K562 (cell line): ENCODE measurements around the gene CD300H.

ENCODE experiments used
- ATF6 ChIP-seq: sonication (generic); formaldehyde crosslinking; IDR thresholded peaks from 2 replicates; pipeline ENCODE4 v1.4.0; 2020; ENCODE audit warnings: mild to moderate bottlenecking, missing genetic modification reagents
- SRSF7 ChIP-seq: fragments of 200-400 bp; formaldehyde crosslinking; optimal IDR thresholded peaks from 2 replicates; pipeline ENCODE3; 2017; ENCODE audit warnings: mild to moderate bottlenecking, low read depth, low read length
- ZFPM2 ChIP-seq: fragments of 250-450 bp; sonication (Bioruptor Pico); IDR thresholded peaks from 2 replicates; pipeline ENCODE4 v1.5.1; 2022; ENCODE audit warnings: mild to moderate bottlenecking
- ZNF592 ChIP-seq: fragments of 450-650 bp; IDR thresholded peaks from 2 replicates; pipeline ENCODE4 v1.6.1; 2017; ENCODE audit warnings: antibody characterized with exemption, mild to moderate bottlenecking
- TF ChIP-seq, protein P1 (sequence below), 3 experiments: IDR thresholded peaks in 2 of 3; conservative IDR thresholded peaks in 1 of 3; 2 replicates each; pipeline ENCODE4 v1.5.1; 2011 to 2012; ENCODE audit warnings: low read length in 3 of 3, mild to moderate bottlenecking in 3 of 3, control low read depth in 2 of 3, improper control_type of control experiment in 1 of 3, inconsistent platforms in 1 of 3, low read depth in 1 of 3, mixed read lengths in 1 of 3, moderate library complexity in 1 of 3; ENCODE audit not compliant: insufficient read depth in 2 of 3

GRCh38 chr17:74547736-74548135 lies 19.6 kb downstream of the CD300H start:
- TF ChIP-seq ZFPM2, result no peak
- TF ChIP-seq, protein P1, sequence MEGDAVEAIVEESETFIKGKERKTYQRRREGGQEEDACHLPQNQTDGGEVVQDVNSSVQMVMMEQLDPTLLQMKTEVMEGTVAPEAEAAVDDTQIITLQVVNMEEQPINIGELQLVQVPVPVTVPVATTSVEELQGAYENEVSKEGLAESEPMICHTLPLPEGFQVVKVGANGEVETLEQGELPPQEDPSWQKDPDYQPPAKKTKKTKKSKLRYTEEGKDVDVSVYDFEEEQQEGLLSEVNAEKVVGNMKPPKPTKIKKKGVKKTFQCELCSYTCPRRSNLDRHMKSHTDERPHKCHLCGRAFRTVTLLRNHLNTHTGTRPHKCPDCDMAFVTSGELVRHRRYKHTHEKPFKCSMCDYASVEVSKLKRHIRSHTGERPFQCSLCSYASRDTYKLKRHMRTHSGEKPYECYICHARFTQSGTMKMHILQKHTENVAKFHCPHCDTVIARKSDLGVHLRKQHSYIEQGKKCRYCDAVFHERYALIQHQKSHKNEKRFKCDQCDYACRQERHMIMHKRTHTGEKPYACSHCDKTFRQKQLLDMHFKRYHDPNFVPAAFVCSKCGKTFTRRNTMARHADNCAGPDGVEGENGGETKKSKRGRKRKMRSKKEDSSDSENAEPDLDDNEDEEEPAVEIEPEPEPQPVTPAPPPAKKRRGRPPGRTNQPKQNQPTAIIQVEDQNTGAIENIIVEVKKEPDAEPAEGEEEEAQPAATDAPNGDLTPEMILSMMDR (IDR thresholded peaks at IDR 0.05 in 2 of 3, conservative IDR thresholded peaks at IDR 0.05 in 1 of 3; ENCODE audit: insufficient read depth in 2 of 3, low read depth in 1 of 3, low read length in 3 of 3), result no peak
- no peak for TF ChIP-seq ZNF592
- no peak for TF ChIP-seq ATF6
- no peak for TF ChIP-seq SRSF7
